ENCODE measurements around the gene CSNK2B.

Gene CSNK2B

GRCh38 chr6:31717499-31718222 is 51.8 kb downstream of the CSNK2B start:
- no peak for DNase-seq

- no peak for DNase-seq
Observed at GRCh38 chr6:31718265-31718664, 52.4 kb downstream of the CSNK2B start.

- DNase-seq = no peak
Observed at GRCh38 chr6:31719001-31719400, 53.1 kb downstream of the CSNK2B start.

All from activated CD4-positive, alpha-beta T cell treated with anti-CD3 and anti-CD28 coated beads for 4 hours (primary cell).